Measurements from ENCODE around the gene MATN4.
"Not testable (repeated sequence)": the region's sequence is repeated elsewhere in the genome, so short reads cannot be mapped to it uniquely, and the experiment has no call there.

MATN4 gene, protein sequence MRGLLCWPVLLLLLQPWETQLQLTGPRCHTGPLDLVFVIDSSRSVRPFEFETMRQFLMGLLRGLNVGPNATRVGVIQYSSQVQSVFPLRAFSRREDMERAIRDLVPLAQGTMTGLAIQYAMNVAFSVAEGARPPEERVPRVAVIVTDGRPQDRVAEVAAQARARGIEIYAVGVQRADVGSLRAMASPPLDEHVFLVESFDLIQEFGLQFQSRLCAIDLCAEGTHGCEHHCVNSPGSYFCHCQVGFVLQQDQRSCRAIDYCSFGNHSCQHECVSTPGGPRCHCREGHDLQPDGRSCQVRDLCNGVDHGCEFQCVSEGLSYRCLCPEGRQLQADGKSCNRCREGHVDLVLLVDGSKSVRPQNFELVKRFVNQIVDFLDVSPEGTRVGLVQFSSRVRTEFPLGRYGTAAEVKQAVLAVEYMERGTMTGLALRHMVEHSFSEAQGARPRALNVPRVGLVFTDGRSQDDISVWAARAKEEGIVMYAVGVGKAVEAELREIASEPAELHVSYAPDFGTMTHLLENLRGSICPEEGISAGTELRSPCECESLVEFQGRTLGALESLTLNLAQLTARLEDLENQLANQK

GRCh38 chr20:45308117-45308778, at the start of gene MATN4:
Gene MATN4, minus strand, starts transcription at chr20:45308299. Its CDS starts 2,717 bp downstream, at chr20:45305582.
- DNase-seq (ENCODE audit: low spot score) = no peak

GRCh38 chr20:45355209-45356084, 47.3 kb upstream of the MATN4 start:
- DNase-seq (ENCODE audit: low spot score) = peak; percentile 64

DNA sequence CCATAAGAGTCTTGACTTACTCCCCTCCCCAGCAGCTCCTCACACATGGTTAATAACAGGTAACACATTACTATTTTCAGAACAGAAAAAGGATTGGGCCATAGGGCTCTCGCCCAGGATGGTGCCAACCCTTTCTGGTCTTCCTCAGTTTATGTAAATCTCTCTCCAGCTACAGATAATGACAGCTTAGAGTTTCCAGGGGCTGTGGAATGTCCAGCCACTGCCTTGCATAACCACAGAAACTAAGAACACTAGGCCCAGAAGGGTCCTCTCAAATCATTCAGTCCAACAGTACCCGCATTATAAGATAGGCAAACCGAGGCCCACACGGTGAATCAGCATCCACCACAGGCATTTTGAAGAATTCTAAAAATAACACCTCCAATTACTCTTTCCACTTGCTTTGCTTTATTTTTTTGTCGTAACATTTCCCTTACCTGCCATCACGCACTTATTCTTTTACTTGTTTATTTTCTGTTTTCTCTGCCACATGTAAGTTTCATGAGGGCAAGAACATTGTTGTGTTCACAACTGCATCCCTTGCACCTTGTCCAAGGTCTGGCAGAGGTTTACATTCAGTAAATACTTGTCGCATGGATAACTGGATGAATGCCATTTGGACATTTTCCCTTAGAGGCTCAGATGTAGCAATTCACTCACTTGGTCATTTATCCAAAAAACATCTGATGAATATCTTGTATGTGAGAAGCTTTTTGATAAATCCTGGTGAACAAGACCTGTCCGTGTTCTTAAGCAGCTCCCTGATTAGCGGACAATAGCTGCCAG, 46.5 kb upstream of the MATN4 start:
- DNase-seq (ENCODE audit: low spot score) = no peak

- no peak for DNase-seq (ENCODE audit: low spot score)
These were observed 45.6 kb upstream of the MATN4 start for GRCh38 chr20:45353746-45354145.

- DNase-seq (ENCODE audit: low spot score) = no peak
These were observed 44.6 kb upstream of the MATN4 start for GRCh38 chr20:45352729-45353128.

GRCh38 chr20:45350795-45351194, 42.7 kb upstream of the MATN4 start:
- DNase-seq (ENCODE audit: low spot score) = not testable (repeated sequence)

GRCh38 chr20:45350217-45350616, 42.1 kb upstream of the MATN4 start:
- no peak for DNase-seq (ENCODE audit: low spot score)

DNA sequence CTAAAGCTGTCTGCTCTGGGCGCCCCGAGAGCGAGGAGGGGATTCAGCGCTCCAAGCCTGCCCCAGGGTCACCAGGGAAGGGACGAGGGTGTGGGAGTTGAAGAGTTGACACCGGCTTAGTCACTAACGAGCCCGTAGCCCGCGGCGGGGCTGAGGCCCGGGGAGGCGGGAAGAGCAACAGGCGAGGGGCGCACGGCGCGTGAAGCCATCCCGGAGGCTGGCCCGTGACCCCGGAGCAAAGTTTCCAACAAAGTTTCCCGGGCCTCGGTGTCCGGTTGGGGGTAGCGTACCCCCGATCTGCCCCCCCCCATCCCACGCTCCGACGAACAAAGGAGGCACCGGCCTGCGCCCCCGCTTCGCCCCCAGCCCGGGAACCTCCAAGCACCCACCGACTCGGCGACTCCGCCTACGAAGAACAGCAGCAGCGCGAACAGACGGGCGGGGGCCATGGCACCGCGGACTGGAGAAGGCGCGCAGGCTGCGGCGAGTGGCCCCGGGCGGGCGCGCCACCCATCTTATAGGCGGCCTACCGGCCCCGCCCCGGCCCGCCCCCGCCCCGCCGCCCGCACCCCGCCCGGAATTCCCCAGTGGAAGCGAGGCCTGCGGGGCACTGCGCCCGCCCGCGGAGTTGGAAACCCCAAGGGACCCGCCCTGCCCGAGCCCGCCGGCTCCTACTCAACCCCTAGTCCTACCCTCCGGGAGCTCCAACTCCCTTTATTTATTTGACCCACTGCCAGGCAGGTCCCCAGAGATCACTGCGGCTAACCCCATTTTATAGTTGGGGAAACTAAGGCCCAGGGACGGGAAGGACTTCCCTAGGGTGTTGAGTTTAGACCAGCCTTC, 40.1 kb upstream of the MATN4 start, which contains the start of gene SDC4:
SDC4 (minus strand) TSS at position 489 of the 843 bp plus-strand sequence; CDS start at position 449, 40 bp downstream.
- peak; percentile 77 for DNase-seq (ENCODE audit: low spot score)

DNA sequence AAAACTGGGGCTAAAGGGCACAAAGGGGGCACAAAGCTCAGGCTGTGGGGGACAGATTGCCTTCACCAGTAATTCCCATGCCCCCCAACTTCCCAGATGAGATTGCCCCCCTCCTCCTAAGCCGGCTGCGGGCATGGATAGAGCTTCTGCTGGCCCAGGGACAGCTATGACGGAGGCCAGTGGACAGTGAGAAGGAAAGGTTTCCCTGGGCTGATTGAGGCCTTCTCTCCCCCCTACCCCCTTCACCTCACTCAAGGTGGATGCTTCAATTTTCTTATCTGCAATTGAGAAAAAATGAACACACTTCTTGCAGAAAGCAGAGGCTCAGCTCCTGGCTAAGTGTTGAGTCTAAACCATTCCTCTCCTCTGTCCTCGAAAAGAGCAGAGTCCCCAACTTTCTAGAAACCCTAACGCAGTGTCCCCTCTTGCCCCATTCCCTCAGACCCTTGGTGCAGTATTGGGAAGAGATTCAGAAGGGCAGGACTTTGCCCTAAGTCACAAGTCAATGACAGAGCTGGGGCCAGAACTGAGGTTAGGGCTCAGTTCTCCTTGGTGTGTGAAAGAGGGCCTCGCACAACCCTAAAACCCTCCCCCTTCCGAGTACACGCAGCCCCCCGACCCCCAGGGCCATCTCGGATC, 39.3 kb upstream of the MATN4 start:
- DNase-seq (ENCODE audit: low spot score) = no peak

GRCh38 chr20:45346851-45347250, 38.8 kb upstream of the MATN4 start:
- no peak for DNase-seq (ENCODE audit: low spot score)

DNA sequence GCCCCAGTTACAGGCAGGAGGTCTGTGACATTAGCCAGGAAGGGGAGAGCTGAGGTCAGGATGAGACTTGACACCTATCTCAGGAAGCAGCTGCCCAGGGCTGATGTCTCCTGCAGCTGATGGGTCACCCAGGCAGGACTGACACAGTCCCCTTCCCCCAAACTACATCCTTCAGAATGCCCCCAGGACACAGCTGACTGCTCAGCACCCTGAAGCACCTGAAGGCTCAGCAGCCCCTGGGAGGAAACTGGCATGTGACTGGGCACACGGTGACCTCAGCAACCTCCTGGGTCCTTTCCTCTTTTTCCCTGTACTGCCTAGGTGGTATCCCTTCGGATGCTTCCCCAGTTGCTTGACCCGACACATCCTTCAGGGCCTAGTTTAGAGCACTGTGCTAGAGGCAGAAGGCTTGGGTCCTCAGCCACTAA, 38.2 kb upstream of the MATN4 start:
- DNase-seq (ENCODE audit: low spot score) = peak; percentile 62

GRCh38 chr20:45345104-45345936, 37.2 kb upstream of the MATN4 start:
- DNase-seq (ENCODE audit: low spot score) = no peak

DNA sequence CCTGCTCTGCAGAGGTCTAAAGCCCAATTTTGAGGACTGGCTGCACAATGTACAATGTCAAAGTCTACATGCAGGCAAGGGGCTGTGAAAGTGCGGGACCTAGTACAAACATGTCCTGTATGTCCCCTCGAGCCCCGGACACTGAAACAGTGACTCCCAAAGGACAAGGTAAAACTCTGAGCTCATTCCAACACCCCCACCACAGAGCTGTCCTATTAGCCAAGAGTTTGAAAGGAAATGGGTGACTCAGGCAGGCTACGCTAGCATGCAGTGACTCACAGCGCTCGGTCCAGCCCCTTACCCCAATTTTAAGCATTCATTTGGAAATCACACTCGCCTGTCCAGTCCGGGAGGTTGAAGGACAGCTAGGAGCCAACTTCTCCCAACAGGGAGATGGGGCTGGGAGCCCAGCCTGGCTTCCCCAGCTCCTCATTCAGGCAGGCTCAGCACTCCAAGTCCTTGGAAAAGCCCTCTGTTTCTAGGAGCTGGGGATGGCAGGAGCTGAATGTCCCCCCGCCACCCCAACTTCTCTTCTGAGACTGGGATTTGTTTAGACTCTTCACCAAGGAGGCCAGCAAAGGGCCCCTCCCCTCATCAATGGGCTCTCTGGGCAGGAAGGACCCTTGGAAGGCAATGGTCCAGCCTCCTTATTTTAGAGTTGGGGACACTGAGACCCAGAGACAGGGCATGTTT, 36.2 kb upstream of the MATN4 start:
- DNase-seq (ENCODE audit: low spot score) = peak; percentile 93

DNA sequence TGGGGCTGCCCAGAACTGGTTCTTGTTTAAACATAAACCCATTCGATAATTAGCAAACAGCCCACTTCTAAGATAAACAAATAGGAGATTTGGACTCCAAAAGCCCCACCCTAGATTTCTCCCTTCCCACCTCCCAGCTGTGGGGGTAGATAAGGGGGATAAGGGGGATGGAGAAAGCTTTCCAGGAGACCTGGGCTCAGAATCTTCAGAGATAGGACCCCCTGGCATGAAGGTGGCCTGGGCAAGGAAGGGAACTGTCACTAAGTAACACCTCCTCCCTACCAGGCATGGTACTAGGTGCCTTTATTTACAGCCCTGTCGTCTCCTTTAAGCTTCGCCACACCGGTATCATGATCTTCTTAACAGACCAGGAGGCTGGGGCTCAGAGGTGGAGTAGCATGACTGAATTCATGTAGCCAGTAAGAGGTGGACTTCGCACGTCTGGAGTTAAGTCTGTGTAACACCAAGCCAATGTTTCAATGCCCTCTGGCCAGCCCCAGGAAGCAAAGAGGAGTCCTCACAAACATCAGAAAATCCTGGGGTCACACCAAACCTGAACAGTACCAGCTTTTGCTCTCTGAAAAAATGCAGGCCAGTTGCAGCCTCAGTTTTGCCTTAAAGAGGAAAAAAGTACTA, 35.6 kb upstream of the MATN4 start:
- peak; percentile 51 for DNase-seq (ENCODE audit: low spot score)

DNA sequence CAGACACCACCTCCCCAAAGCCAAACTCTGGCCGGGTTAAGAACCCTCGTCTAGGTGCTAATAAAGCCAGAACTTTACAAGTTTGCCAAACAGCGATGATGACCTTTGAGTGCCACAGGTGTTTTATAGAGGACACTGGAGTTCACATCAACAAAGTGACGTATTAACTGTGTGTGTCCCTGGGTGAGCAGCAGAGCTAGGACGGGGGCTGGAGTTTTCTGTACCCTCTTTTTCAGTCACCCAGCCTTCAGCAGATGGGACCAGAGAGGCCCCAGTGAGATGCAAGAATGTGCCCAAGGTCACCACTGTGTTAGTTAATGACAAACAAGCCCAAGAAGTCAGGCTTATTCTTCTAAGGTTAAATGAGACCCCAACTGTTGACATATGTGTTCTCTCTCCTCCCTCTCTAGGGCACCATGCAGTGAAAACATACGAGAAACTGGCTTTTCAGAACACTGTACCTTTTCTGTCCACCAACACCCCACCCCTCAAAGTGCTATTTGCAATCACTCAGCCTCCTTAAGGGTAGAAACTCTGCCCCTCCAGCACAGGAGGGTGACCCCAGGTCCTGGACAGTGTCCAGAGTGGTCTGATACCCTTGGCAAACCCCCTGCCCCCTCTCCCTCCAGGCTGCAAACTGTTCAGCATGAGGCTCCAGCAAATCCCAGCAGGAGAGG, 34.9 kb upstream of the MATN4 start:
- DNase-seq (ENCODE audit: low spot score) = no peak

DNA sequence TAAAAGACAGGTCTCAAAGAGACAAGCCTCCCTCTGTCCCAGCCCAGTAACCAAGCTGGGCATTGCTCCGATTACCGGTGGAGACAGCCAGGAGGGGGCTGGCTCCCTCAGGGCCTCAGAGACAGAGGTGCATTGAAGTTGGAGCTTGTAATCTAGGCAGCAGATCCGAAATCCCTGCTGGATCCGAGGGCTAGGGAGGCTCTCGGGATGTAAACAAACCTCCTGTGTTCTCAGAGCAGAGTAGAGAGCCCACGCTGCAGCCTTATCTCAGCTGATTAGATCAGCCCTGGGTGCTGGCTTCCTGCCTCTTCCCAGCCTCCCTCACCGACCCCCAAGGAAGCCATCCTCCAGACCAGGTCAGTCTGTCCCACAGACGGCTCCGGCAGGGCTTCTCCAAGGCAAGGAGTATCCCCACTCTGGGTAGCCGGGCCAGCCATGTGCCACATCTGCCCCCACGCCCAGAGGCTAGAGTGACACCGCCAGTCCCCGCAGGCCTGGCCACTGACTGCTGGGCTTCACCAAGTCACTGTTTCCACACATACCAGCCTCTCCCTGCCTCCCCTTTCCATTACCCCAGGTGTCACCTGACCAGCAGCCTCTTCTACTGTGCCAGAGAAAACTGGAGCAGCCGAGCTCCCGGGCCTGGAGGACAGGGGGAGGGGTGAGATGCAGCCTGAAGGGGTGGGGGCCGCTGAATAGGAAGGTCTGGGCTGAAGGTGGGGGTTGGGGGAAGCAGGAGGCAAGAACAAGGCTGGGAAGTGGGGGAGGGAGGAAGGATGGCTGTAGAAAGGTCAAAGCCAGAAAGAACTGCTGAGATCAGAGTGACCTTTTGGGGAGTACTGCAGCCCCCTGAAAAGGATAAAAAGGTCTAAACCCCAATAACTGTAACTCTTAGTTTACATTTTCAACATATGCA, 34.1 kb upstream of the MATN4 start:
- DNase-seq (ENCODE audit: low spot score) = peak; percentile 73
